Activated CD8-positive, alpha-beta memory T cell treated with anti-CD3 and anti-CD28 coated beads, Interleukin-2, amount 50 U/mL, for 1 hour (primary cell): ENCODE results near the gene GIMAP7.
"Not testable (repeated sequence)": the region's sequence is repeated elsewhere in the genome, so short reads cannot be mapped to it uniquely, and the experiment has no call there.

ENCODE experiments used
- DNase-seq: peaks from one replicate; pipeline ENCODE4 v3.0.0-alpha.2; 2020; ENCODE audit errors: extremely low read depth

Gene GIMAP7

GRCh38 chr7:150513758-150514157, 914 bp upstream of the GIMAP7 start:
- no peak for DNase-seq

- no peak for DNase-seq
Measured at GRCh38 chr7:150515248-150516147, 826 bp downstream of the GIMAP7 start.

- DNase-seq, result no peak
Measured at GRCh38 chr7:150516956-150517745, 2.5 kb downstream of the GIMAP7 start.

- DNase-seq, result no peak
Measured at GRCh38 chr7:150519310-150519709, 4.6 kb downstream of the GIMAP7 start.

GRCh38 chr7:150520145-150520544, 5.5 kb downstream of the GIMAP7 start:
- no peak for DNase-seq

- not testable (repeated sequence) for DNase-seq
Measured at GRCh38 chr7:150522931-150523330, 8.3 kb downstream of the GIMAP7 start.

GRCh38 chr7:150524018-150524417, 9.3 kb downstream of the GIMAP7 start:
- no peak for DNase-seq

GRCh38 chr7:150531704-150532103, 17.0 kb downstream of the GIMAP7 start:
- no peak for DNase-seq

GRCh38 chr7:150538259-150538658, 23.6 kb downstream of the GIMAP7 start:
- DNase-seq, result no peak

GRCh38 chr7:150553163-150553562, 38.5 kb downstream of the GIMAP7 start:
- DNase-seq, result no peak

GRCh38 chr7:150556521-150557138, 42.0 kb downstream of the GIMAP7 start:
- DNase-seq, result no peak

- no peak for DNase-seq
Measured at GRCh38 chr7:150560486-150560885, 45.8 kb downstream of the GIMAP7 start.

GRCh38 chr7:150562919-150563318, 48.2 kb downstream of the GIMAP7 start:
- DNase-seq, result no peak

- no peak for DNase-seq
Measured at GRCh38 chr7:150564006-150564405, 49.3 kb downstream of the GIMAP7 start.

- no peak for DNase-seq
Measured at GRCh38 chr7:150564566-150564965, 49.9 kb downstream of the GIMAP7 start.

GRCh38 chr7:150565239-150565638, 50.6 kb downstream of the GIMAP7 start:
- DNase-seq, result no peak

- DNase-seq, result no peak
Measured at GRCh38 chr7:150566123-150566522, 51.5 kb downstream of the GIMAP7 start.

- DNase-seq, result no peak
Measured at GRCh38 chr7:150566572-150566971, 51.9 kb downstream of the GIMAP7 start.

GRCh38 chr7:150567169-150567568, 52.5 kb downstream of the GIMAP7 start, which contains the start of gene GIMAP4:
TSS of gene GIMAP4 (plus strand) at chr7:150567390. CDS start at chr7:150569902, 2,512 bp downstream.
- no peak for DNase-seq

- DNase-seq, result no peak
Measured at GRCh38 chr7:150567871-150568301, 53.2 kb downstream of the GIMAP7 start.

GRCh38 chr7:150568714-150569113, 54.0 kb downstream of the GIMAP7 start:
- DNase-seq, result no peak
